BLaER1 treated with 17β-estradiol and CSF1 and Interleukin-3, amounts not matched to agents 10 nM and 100 nM (cell line): ENCODE data around the gene FJX1.

ENCODE experiments used
- H3K27ac ChIP-seq, 11 experiments: shearing (Covaris generic); formaldehyde crosslinking; 2 replicates each; pipeline ENCODE4 v1.8.1; 2022
- H3K27me3 ChIP-seq, 11 experiments: shearing (Covaris generic); formaldehyde crosslinking; 2 replicates each; pipeline ENCODE4 v1.8.1; 2022
- H3K36me3 ChIP-seq, 11 experiments: shearing (Covaris generic); formaldehyde crosslinking; 2 replicates each; pipeline ENCODE4 v1.8.1; 2022
- H3K4me1 ChIP-seq, 10 experiments: shearing (Covaris generic); formaldehyde crosslinking; 2 replicates each; pipeline ENCODE4 v1.8.1; 2022
- H3K4me2 ChIP-seq, 11 experiments: shearing (Covaris generic); formaldehyde crosslinking; 2 replicates each; pipeline ENCODE4 v1.8.1; 2022
- H3K4me3 ChIP-seq, 10 experiments: shearing (Covaris generic); formaldehyde crosslinking; 2 replicates each; pipeline ENCODE4 v1.8.1; 2022
- H3K9ac ChIP-seq, 11 experiments: shearing (Covaris generic); formaldehyde crosslinking; 2 replicates each; pipeline ENCODE4 v1.8.1; 2022
- H3K9me3 ChIP-seq, 11 experiments: shearing (Covaris generic); formaldehyde crosslinking; replicated peaks in 1 of 11; 2 replicates each; pipeline ENCODE4 v1.8.1; 2022
- H4K20me1 ChIP-seq, 11 experiments: shearing (Covaris generic); formaldehyde crosslinking; 2 replicates each; pipeline ENCODE4 v1.8.1; 2022
- Cebpa-rat ChIP-seq, 11 experiments: shearing (Covaris generic); IDR thresholded peaks; 2 replicates each; pipeline ENCODE4 v1.8.1; 2022

FJX1 gene

GRCh38 chr11:35611741-35612140 is 6.5 kb upstream of the FJX1 start:
- Histone ChIP-seq H3K4me3 (no peak overlapping the region), H3K9ac (no peak overlapping the region), H3K4me2 (peak overlapping the region in 10 of 11 experiments; percentile 10 to 70 (median 40); a peak in 15 of 22 replicates), H3K9me3 (no peaks in the 10 kb centered on the region), H3K36me3 (no peaks in the 10 kb centered on the region), H3K27me3 (no peaks in the 10 kb centered on the region), H4K20me1 (no peaks in the 10 kb centered on the region), H3K4me1 (peaks cover 22 to 46% (median 29%) of the 10 kb centered on the region in 10 experiments), H3K27ac (no peak overlapping the region)
- TF ChIP-seq Cebpa-rat (IDR thresholded peaks at IDR 0.05) = no peak

- no peak overlapping the region for H3K4me3 ChIP-seq
- H3K9ac ChIP-seq = no peak overlapping the region
- H3K27me3 ChIP-seq = no peaks in the 10 kb centered on the region
- peaks cover 0 to 14% (median 0%) of the 10 kb centered on the region in 11 experiments; a peak in 8 of 22 replicates for H4K20me1 ChIP-seq
- peaks cover 23 to 33% (median 27%) of the 10 kb centered on the region in 10 experiments for H3K4me1 ChIP-seq
- H3K9me3 ChIP-seq = no peaks in the 10 kb centered on the region
- TF ChIP-seq Cebpa-rat (IDR thresholded peaks at IDR 0.05) = no peak
- no peak overlapping the region for H3K27ac ChIP-seq
- no peaks in the 10 kb centered on the region for H3K36me3 ChIP-seq
- H3K4me2 ChIP-seq = no peak overlapping the region
Observed at GRCh38 chr11:35614939-35615569, 3.2 kb upstream of the FJX1 start.

- Histone ChIP-seq H4K20me1 (peaks cover 0 to 26% (median 8%) of the 10 kb centered on the region in 11 experiments; a peak in 12 of 22 replicates), H3K4me1 (peaks cover 28 to 38% (median 31%) of the 10 kb centered on the region in 10 experiments), H3K36me3 (no peaks in the 10 kb centered on the region; a peak in 1 of 22 replicates), H3K4me2 (peak overlapping the region; percentile 29 to 99 (median 92); a peak in 20 of 22 replicates), H3K27ac (peak overlapping the region in 4 of 11 experiments; percentile 1 to 30 (median 20); a peak in 2 of 22 replicates), H3K4me3 (no peak overlapping the region), H3K9me3 (no peaks in the 10 kb centered on the region), H3K27me3 (no peaks in the 10 kb centered on the region), H3K9ac (0 out of 22 replicates have a peak overlapping the region, but pooled peaks of 1 of the 11 experiments have one; percentile 7)
- no peak for TF ChIP-seq Cebpa-rat (IDR thresholded peaks at IDR 0.05)
Observed at GRCh38 chr11:35615921-35616900, 2.0 kb upstream of the FJX1 start.

- peak overlapping the region in 10 of 11 experiments; percentile 90 to 97 (median 96); a peak in 16 of 22 replicates for H3K27ac ChIP-seq
- peaks cover 0 to 37% (median 19%) of the 10 kb centered on the region in 11 experiments; a peak in 12 of 22 replicates for H4K20me1 ChIP-seq
- peak overlapping the region; percentile 68 to 89 (median 82); a peak in 17 of 20 replicates for H3K4me3 ChIP-seq
Observed at GRCh38 chr11:35617316-35617686, 959 bp upstream of the FJX1 start.

GRCh38 chr11:35618497-35619115 is 346 bp downstream of the FJX1 start:
- Histone ChIP-seq H3K27ac (peak overlapping the region; percentile 76 to 97 (median 95)), H3K4me1 (peaks cover 44 to 53% (median 45%) of the 10 kb centered on the region in 10 experiments), H4K20me1 (peaks cover 0 to 45% (median 19%) of the 10 kb centered on the region in 11 experiments; a peak in 12 of 22 replicates)

More at GRCh38 chr11:35617316-35617686, 959 bp upstream of the FJX1 start:
- peak in 1 of 11 experiments; percentile 63; a peak in 1 of 22 replicates for TF ChIP-seq Cebpa-rat (IDR thresholded peaks at IDR 0.05)
- Histone ChIP-seq H3K9ac (peak overlapping the region in 10 of 11 experiments; percentile 91 to 99 (median 95); a peak in 13 of 22 replicates), H3K4me2 (peak overlapping the region; percentile 69 to 99 (median 96)), H3K27me3 (no peaks in the 10 kb centered on the region), H3K36me3 (peaks cover 0 to 10% (median 0%) of the 10 kb centered on the region in 11 experiments; a peak in 4 of 22 replicates), H3K4me1 (peaks cover 31 to 40% (median 33%) of the 10 kb centered on the region in 10 experiments), H3K9me3 (no peaks in the 10 kb centered on the region)

GRCh38 chr11:35619116-35619854 is 1.0 kb downstream of the FJX1 start:
- TF ChIP-seq Cebpa-rat (IDR thresholded peaks at IDR 0.05) = no peak
- Histone ChIP-seq H3K9ac (peak overlapping the region; percentile 90 to 99 (median 95)), H3K36me3 (peaks cover 0 to 13% (median 0%) of the 10 kb centered on the region in 11 experiments; a peak in 4 of 22 replicates), H3K27ac (peak overlapping the region; percentile 76 to 97 (median 95)), H3K9me3 (no peaks in the 10 kb centered on the region), H3K27me3 (no peaks in the 10 kb centered on the region), H3K4me3 (peak overlapping the region; percentile 68 to 89 (median 82)), H4K20me1 (peaks cover 0 to 48% (median 19%) of the 10 kb centered on the region in 11 experiments; a peak in 12 of 22 replicates), H3K4me1 (peaks cover 46 to 55% (median 49%) of the 10 kb centered on the region in 10 experiments), H3K4me2 (peak overlapping the region; percentile 85 to 99 (median 97))

More at GRCh38 chr11:35618497-35619115, 346 bp downstream of the FJX1 start:
- Histone ChIP-seq H3K4me3 (peak overlapping the region; percentile 68 to 89 (median 82)), H3K9me3 (no peaks in the 10 kb centered on the region), H3K36me3 (peaks cover 0 to 13% (median 0%) of the 10 kb centered on the region in 11 experiments; a peak in 4 of 22 replicates), H3K27me3 (no peaks in the 10 kb centered on the region), H3K4me2 (peak overlapping the region; percentile 85 to 99 (median 97)), H3K9ac (peak overlapping the region; percentile 90 to 99 (median 95))
- no peak for TF ChIP-seq Cebpa-rat (IDR thresholded peaks at IDR 0.05)

GRCh38 chr11:35619855-35620640 is 1.8 kb downstream of the FJX1 start:
- peak overlapping the region; percentile 23 to 97 (median 95); a peak in 21 of 22 replicates for H3K27ac ChIP-seq
- H3K9me3 ChIP-seq = no peaks in the 10 kb centered on the region
- H3K9ac ChIP-seq = peak overlapping the region; percentile 90 to 99 (median 95)
- peaks cover 0 to 13% (median 0%) of the 10 kb centered on the region in 11 experiments; a peak in 4 of 22 replicates for H3K36me3 ChIP-seq
- H3K4me3 ChIP-seq = peak overlapping the region; percentile 68 to 89 (median 82)
- H3K27me3 ChIP-seq = no peaks in the 10 kb centered on the region
- peaks cover 0 to 48% (median 19%) of the 10 kb centered on the region in 11 experiments; a peak in 12 of 22 replicates for H4K20me1 ChIP-seq
- H3K4me1 ChIP-seq = peaks cover 46 to 55% (median 49%) of the 10 kb centered on the region in 10 experiments
- H3K4me2 ChIP-seq = peak overlapping the region; percentile 85 to 99 (median 97)
- TF ChIP-seq Cebpa-rat (IDR thresholded peaks at IDR 0.05) = no peak
